Brain microvascular endothelial cell (primary cell): ENCODE results near the gene LRRC9.

Source experiments
- DNase-seq: peaks from one replicate; pipeline ENCODE4 v3.0.0-alpha.2; 2020
- H3K27ac ChIP-seq: fragments of 250-450 bp; sonication (Bioruptor Pico); 2 replicates; pipeline ENCODE4 v1.5.1; 2020; ENCODE audit warnings: mild to moderate bottlenecking, moderate library complexity
- H3K27me3 ChIP-seq: fragments of 250-450 bp; sonication (Bioruptor Pico); replicated peaks from 2 replicates; pipeline ENCODE4 v1.5.1; 2020; ENCODE audit warnings: mild to moderate bottlenecking
- H3K36me3 ChIP-seq: fragments of 250-450 bp; sonication (Bioruptor Pico); replicated peaks from 2 replicates; pipeline ENCODE4 v1.5.1; 2020; ENCODE audit warnings: mild to moderate bottlenecking
- H3K4me3 ChIP-seq: 2 replicates; pipeline ENCODE4 v1.5.1; 2011; ENCODE audit warnings: low read depth, mild to moderate bottlenecking, control low read depth, low read length, moderate library complexity
- in situ Hi-C: cut with HindIII; loops from 2 replicates; pipeline ENCODE4 v1.10.0; 2017; ENCODE audit warnings: low sequenced_read_pairs, low pct_ligation_motif_present
- TF ChIP-seq, protein P1 (sequence below): IDR thresholded peaks from 2 replicates; pipeline ENCODE4 v1.5.1; 2011; ENCODE audit warnings: low read depth, mild to moderate bottlenecking, moderate library complexity, low read length, control low read depth, inconsistent platforms; ENCODE audit errors: missing control alignments

The LRRC9 gene

DNA sequence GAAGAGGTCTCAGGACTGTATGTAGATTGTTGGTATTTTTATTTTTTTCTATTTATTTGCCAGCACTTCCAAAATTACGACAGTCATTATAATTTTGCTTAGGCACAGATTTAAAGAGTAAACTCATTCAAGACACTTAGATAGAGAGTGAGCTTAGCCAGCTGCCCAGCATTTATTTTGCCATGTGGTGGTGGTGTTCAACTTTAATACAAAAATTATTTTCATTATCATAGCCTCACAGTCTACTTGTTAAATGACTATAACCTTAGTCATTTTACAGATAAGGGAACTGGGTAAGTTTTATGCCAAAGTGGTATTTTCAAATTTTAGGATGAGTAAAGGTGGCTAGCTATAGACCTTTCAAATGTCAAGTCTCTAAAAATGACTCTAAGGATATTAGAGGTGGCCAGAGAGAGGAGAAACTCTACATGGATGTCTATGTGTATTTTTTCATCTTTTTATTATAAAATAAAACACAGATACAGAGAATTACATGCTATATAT lies 66.7 kb downstream of the LRRC9 start:
- in situ Hi-C loops = no loop called here
- no peak for DNase-seq
- Histone ChIP-seq H3K27ac (no peak overlapping the region), H3K27me3 (no peaks in the 10 kb centered on the region), H3K4me3 (no peak overlapping the region), H3K36me3 (no peaks in the 10 kb centered on the region)
- TF ChIP-seq, protein P1, sequence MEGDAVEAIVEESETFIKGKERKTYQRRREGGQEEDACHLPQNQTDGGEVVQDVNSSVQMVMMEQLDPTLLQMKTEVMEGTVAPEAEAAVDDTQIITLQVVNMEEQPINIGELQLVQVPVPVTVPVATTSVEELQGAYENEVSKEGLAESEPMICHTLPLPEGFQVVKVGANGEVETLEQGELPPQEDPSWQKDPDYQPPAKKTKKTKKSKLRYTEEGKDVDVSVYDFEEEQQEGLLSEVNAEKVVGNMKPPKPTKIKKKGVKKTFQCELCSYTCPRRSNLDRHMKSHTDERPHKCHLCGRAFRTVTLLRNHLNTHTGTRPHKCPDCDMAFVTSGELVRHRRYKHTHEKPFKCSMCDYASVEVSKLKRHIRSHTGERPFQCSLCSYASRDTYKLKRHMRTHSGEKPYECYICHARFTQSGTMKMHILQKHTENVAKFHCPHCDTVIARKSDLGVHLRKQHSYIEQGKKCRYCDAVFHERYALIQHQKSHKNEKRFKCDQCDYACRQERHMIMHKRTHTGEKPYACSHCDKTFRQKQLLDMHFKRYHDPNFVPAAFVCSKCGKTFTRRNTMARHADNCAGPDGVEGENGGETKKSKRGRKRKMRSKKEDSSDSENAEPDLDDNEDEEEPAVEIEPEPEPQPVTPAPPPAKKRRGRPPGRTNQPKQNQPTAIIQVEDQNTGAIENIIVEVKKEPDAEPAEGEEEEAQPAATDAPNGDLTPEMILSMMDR = no peak

DNA sequence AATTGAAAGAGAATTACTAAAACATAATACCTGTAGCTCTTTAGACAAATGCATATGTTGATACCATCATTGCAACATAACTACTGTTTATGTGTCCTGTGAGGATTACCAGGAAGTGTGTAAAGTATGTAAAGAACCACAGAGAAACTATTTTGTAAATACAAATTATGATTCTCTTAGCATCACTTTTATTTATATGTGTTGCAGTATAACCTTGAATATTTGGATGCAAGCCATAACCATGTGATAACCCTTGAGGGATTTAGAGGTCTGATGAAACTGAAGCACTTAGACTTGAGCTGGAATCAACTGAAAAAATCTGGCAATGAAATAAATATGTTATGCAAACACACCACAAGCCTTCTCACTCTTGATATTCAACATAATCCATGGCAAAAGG lies 77.5 kb downstream of the LRRC9 start:
- H3K36me3 ChIP-seq = no peaks in the 10 kb centered on the region
- in situ Hi-C loops = no loop called here
- no peaks in the 10 kb centered on the region for H3K27me3 ChIP-seq
- TF ChIP-seq, protein P1 = no peak
- H3K27ac ChIP-seq = no peak overlapping the region
- no peak overlapping the region for H3K4me3 ChIP-seq
- no peak for DNase-seq

DNA sequence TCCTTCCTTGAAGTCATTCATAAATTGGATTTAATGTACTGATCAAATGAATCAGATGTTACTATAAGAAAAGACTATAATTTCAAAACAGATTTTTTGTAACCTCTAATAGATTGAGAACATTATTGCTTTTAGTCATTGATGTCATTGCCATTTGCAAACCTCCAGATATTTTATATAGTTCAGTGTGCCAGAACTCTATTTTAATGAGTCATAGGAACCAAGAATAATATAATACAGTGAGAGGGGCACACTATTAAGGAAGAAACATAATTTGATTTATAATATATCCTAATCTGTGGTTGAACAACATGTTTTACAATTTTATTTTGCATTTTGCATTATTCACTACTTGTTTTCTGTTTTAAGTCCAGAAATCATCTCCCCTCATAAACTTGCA lies 78.0 kb downstream of the LRRC9 start:
- H3K36me3 ChIP-seq = no peaks in the 10 kb centered on the region
- H3K27ac ChIP-seq = no peak overlapping the region
- no peak for DNase-seq
- in situ Hi-C loops = no loop called here
- TF ChIP-seq, protein P1 = no peak
- no peak overlapping the region for H3K4me3 ChIP-seq
- no peaks in the 10 kb centered on the region for H3K27me3 ChIP-seq

DNA sequence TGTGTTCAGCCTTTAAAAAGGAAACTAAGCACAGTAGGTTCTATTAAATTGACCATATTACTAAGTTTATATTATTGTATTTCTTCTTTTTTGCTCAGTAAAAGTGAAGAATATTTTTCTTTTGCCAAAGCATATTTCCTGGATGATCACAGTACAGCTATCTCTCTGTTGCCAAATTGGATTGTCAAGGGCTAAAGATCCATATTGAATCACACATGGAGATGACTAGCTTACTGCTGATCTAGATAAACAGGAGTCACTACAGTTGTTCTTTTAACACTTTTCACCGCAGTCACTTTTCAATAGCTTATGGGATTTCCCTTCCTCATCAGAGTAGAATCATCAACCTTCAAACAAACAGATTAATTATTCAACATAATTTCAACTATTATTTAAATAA lies 78.6 kb downstream of the LRRC9 start:
- Histone ChIP-seq H3K27ac (no peak overlapping the region), H3K27me3 (no peaks in the 10 kb centered on the region), H3K4me3 (no peak overlapping the region), H3K36me3 (no peaks in the 10 kb centered on the region)
- in situ Hi-C loops = no loop called here
- TF ChIP-seq, protein P1 = no peak
- DNase-seq = no peak

- in situ Hi-C loops = no loop called here
- no peak overlapping the region for H3K27ac ChIP-seq
- TF ChIP-seq, protein P1 = no peak
- no peaks in the 10 kb centered on the region for H3K36me3 ChIP-seq
- DNase-seq = no peak
- no peaks in the 10 kb centered on the region for H3K27me3 ChIP-seq
- H3K4me3 ChIP-seq = no peak overlapping the region
These were observed 83.0 kb downstream of the LRRC9 start for GRCh38 chr14:60002819-60003492.

DNA sequence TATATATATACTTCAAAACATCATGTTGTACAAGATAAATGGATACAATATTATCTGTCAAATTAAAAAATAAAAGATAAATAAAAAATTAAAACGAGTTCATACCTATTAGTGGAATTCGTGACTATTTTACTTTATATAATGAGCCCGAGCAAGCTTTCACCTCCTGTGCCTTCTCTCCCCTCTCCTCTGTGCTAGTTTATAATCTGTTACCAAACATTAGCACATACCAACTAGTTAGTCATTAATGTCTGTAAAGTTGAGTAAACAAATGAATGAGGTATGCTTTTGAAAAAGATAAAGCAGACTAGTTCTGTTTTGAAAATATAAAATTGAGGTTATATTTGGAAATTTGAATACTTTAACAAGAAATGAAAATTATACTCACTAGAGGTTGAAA lies 84.0 kb downstream of the LRRC9 start:
- H3K36me3 ChIP-seq = no peaks in the 10 kb centered on the region
- TF ChIP-seq, protein P1 = no peak
- no peak for DNase-seq
- H3K27ac ChIP-seq = no peak overlapping the region
- H3K4me3 ChIP-seq = no peak overlapping the region
- H3K27me3 ChIP-seq = no peaks in the 10 kb centered on the region
- in situ Hi-C loops = no loop called here
